HepG2 (cell line): ENCODE measurements around the gene PROX1. TPM values are rescaled to one million over a fixed set of nuclear protein-coding genes. Genes with fewer than 3 reads are reported as not detected.

ENCODE experiments used
- ATAC-seq: fragments of 200-7000 bp; cut with Tn5 transposase; 3 replicates; pipeline ENCODE4 v1.9.1; 2020; ENCODE audit warnings: mild to moderate bottlenecking, moderate library complexity
- BruUV-seq: library from RNA; stranded (reverse); fragments of 400-500 nt; replicated peaks from 2 replicates; lab custom pipeline; 2021; lab: Mats Ljungman, UMichigan
- CTCF ChIA-PET: fragments of 300-600 bp; formaldehyde crosslinking; extraction: SDS; loops from one replicate; lab custom pipeline; 2021; ENCODE audit warnings: low total read pairs, inconsistent platforms, low intra/inter-chr PET ratio; lab: Yijun Ruan, JAX
- POLR2A ChIA-PET: fragments of 350-600 bp; sonication (Branson Sonifier 250); formaldehyde crosslinking; loops from one replicate; lab custom pipeline; 2020; ENCODE audit warnings: antibody characterized with exemption, inconsistent platforms; lab: Yijun Ruan, JAX
- DNase-seq: peaks from one replicate; pipeline ENCODE4 v3.0.0-alpha.2; 2015; ENCODE audit warnings: low spot score
- FAIRE-seq: peaks from 3 replicates; lab custom pipeline; 2011; peaks lifted over from hg19 to GRCh38; lab: Jason Lieb, UNC
- H2AFZ ChIP-seq: one replicate; pipeline ENCODE4 v1.6.1; 2011; ENCODE audit warnings: low read length, inconsistent platforms
- H3K27ac ChIP-seq: fragments of 300-600 bp; 3 replicates; pipeline ENCODE4 v1.8.0; 2011; ENCODE audit warnings: mixed run types, mild to moderate bottlenecking, mixed read lengths, low read length, inconsistent platforms; ENCODE audit not compliant: insufficient read depth; ENCODE audit errors: extremely low read length
- H3K27me3 ChIP-seq, 2 experiments: fragments of 200-600 bp in 1 of 2; 2 replicates in 1 of 2; 3 replicates in 1 of 2; pipeline versions ENCODE4 v1.6.0 to v1.8.0; 2011; ENCODE audit warnings: low read length in 2 of 2, mild to moderate bottlenecking in 2 of 2, moderate library complexity in 2 of 2, inconsistent platforms in 1 of 2; ENCODE audit not compliant: insufficient read depth in 2 of 2, control insufficient read depth in 1 of 2
- H3K36me3 ChIP-seq, 2 experiments: fragments of 200-600 bp in 1 of 2; replicated peaks in 1 of 2; 2 replicates in 1 of 2; 3 replicates in 1 of 2; pipeline versions ENCODE4 v1.5.1 to v1.8.0; 2011; ENCODE audit warnings: low read length in 2 of 2, inconsistent platforms in 1 of 2; ENCODE audit not compliant: insufficient read depth in 2 of 2, control insufficient read depth in 1 of 2
- H3K4me1 ChIP-seq: 2 replicates; pipeline ENCODE4 v1.5.1; 2012; ENCODE audit warnings: low read length, inconsistent platforms; ENCODE audit not compliant: insufficient read depth
- H3K4me2 ChIP-seq: 2 replicates; pipeline ENCODE4 v1.6.0; 2011; ENCODE audit warnings: low read depth, low read length, inconsistent platforms
- H3K4me3 ChIP-seq, 3 experiments: fragments of 200-600 bp in 1 of 3; sonication (generic), shearing (Covaris generic) in 1 of 3; replicated peaks in 1 of 3; 2 replicates each; pipeline ENCODE4 v1.5.1; 2011 to 2016; ENCODE audit warnings: low read length in 3 of 3, inconsistent platforms in 2 of 3, low read depth in 2 of 3, mild to moderate bottlenecking in 2 of 3, control low read depth in 1 of 3, mixed read lengths in 1 of 3; ENCODE audit not compliant: insufficient read depth in 1 of 3
- H3K79me2 ChIP-seq: one replicate; pipeline ENCODE4 v1.6.1; 2011; ENCODE audit warnings: low read length, inconsistent platforms; ENCODE audit not compliant: insufficient read depth
- H3K9ac ChIP-seq: 2 replicates; pipeline ENCODE4 v1.6.0; 2011; ENCODE audit warnings: mild to moderate bottlenecking, low read depth, low read length, inconsistent platforms; ENCODE audit not compliant: insufficient read depth
- H3K9me3 ChIP-seq: 2 replicates; pipeline ENCODE4 v1.5.1; 2012; ENCODE audit warnings: mild to moderate bottlenecking, low read length
- H4K20me1 ChIP-seq: 2 replicates; pipeline ENCODE4 v1.6.0; 2011; ENCODE audit warnings: inconsistent platforms, mild to moderate bottlenecking, low read length, moderate library complexity; ENCODE audit not compliant: insufficient read depth
- JUN ChIP-seq: sonication (generic); formaldehyde crosslinking; IDR thresholded peaks from 2 replicates; pipeline ENCODE4 v1.4.0; 2020; ENCODE audit warnings: mild to moderate bottlenecking, missing genetic modification reagents
- MED13 ChIP-seq: sonication (generic); formaldehyde crosslinking; IDR thresholded peaks from 2 replicates; pipeline ENCODE4 v1.5.0; 2020; ENCODE audit warnings: missing genetic modification reagents
- MEIS2 ChIP-seq: sonication (generic); formaldehyde crosslinking; IDR thresholded peaks from 2 replicates; pipeline ENCODE4 v1.9.0; 2021; ENCODE audit warnings: mild to moderate bottlenecking, missing genetic modification reagents
- NR2F2 ChIP-seq: IDR thresholded peaks from 2 replicates; pipeline ENCODE4 v1.6.1; 2012; ENCODE audit warnings: low read depth, inconsistent platforms, borderline replicate concordance
- POGZ ChIP-seq: sonication (generic); formaldehyde crosslinking; IDR thresholded peaks from 2 replicates; pipeline ENCODE4 v1.4.0; 2020; ENCODE audit warnings: mild to moderate bottlenecking, missing genetic modification reagents
- SP2 ChIP-seq: sonication (generic); formaldehyde crosslinking; IDR thresholded peaks from 2 replicates; pipeline ENCODE4 v1.5.1; 2020; ENCODE audit warnings: mild to moderate bottlenecking, missing genetic modification reagents
- STAG1 ChIP-seq: sonication (generic); formaldehyde crosslinking; IDR thresholded peaks from 2 replicates; pipeline ENCODE4 v1.4.0; 2020; ENCODE audit warnings: missing genetic modification reagents
- ZNF225 ChIP-seq: sonication (generic); formaldehyde crosslinking; IDR thresholded peaks from 2 replicates; pipeline ENCODE4 v1.4.0; 2020; ENCODE audit warnings: mild to moderate bottlenecking, missing genetic modification reagents
- ZNF331 ChIP-seq: sonication (generic); formaldehyde crosslinking; IDR thresholded peaks from 2 replicates; pipeline ENCODE4 v1.4.0; 2020; ENCODE audit warnings: missing genetic modification reagents
- ZNF816 ChIP-seq: sonication (generic); formaldehyde crosslinking; IDR thresholded peaks from 2 replicates; pipeline ENCODE4 v1.8.0; 2022; ENCODE audit warnings: missing genetic modification reagents, mild to moderate bottlenecking, borderline replicate concordance
- WGBS: methylation state at CpG from one replicate; pipeline ENCODE4 v1.1.6; 2017; ENCODE audit warnings: low lambda C conversion rate; 5-methylcytosine and 5-hydroxymethylcytosine counted together
- in situ Hi-C: cut with HindIII; loops from 2 replicates; pipeline ENCODE4 v1.10.0; 2017; ENCODE audit warnings: low pct_unique_long_range_greater_than_20kb; ENCODE audit not compliant: extremely low pct_ligation_motif_present
- intact Hi-C: fragments of 100-400 bp; cut with micrococcal nuclease; formaldehyde crosslinking; loops from one replicate; pipeline ENCODE4 v1.10.0; 2022; ENCODE audit not compliant: unreplicated experiment
- polyA plus RNA-seq, 8 experiments: library from polyadenylated mRNA; depleted of rRNA in 3 of 8; stranded (reverse) in 7 of 8; unstranded in 1 of 8; fragments of >200 nt; fragmentation: Illumina TruSeq in 4 of 8; extraction: Trizol in 4 of 8; gene quantifications; 2 replicates each; pipeline versions ENCODE4 v1.2.1 to v1.2.3, GENCODE V29; 2011 to 2016; ENCODE audit warnings: low read depth in 4 of 8, missing spikeins in 1 of 8, mixed read lengths in 1 of 8; ENCODE audit not compliant: insufficient read depth in 1 of 8
- total RNA-seq, 5 experiments: library from RNA; depleted of rRNA; stranded (reverse); fragments of >200 nt; fragmentation: Illumina TruSeq; extraction: Trizol; gene quantifications; 2 replicates each; pipeline ENCODE4 v1.2.3, GENCODE V29; 2016; ENCODE audit warnings: low read depth in 1 of 5
- TF ChIP-seq, protein P1 (sequence below): sonication (generic); formaldehyde crosslinking; IDR thresholded peaks from 2 replicates; pipeline ENCODE4 v1.8.1; 2023; ENCODE audit warnings: mild to moderate bottlenecking, missing genetic modification reagents
- TF ChIP-seq, protein P2 (sequence below): sonication (generic); formaldehyde crosslinking; IDR thresholded peaks from 2 replicates; pipeline ENCODE4 v1.4.0; 2020; ENCODE audit warnings: missing genetic modification reagents, borderline replicate concordance
- TF ChIP-seq, protein P3 (sequence below): sonication (generic); formaldehyde crosslinking; IDR thresholded peaks from 2 replicates; pipeline ENCODE4 v1.5.0; 2020; ENCODE audit warnings: missing genetic modification reagents
- TF ChIP-seq, protein P4 (sequence below): IDR thresholded peaks from 2 replicates; pipeline ENCODE4 v1.4.0; 2020; ENCODE audit warnings: mild to moderate bottlenecking, missing genetic modification reagents

PROX1 gene
- total and polyA plus RNA-seq, 2 of the 13 experiments (the other 11 are each of a cell fraction or from before 2014, with no cell fraction given) = 12.3 to 30.2 TPM

DNA sequence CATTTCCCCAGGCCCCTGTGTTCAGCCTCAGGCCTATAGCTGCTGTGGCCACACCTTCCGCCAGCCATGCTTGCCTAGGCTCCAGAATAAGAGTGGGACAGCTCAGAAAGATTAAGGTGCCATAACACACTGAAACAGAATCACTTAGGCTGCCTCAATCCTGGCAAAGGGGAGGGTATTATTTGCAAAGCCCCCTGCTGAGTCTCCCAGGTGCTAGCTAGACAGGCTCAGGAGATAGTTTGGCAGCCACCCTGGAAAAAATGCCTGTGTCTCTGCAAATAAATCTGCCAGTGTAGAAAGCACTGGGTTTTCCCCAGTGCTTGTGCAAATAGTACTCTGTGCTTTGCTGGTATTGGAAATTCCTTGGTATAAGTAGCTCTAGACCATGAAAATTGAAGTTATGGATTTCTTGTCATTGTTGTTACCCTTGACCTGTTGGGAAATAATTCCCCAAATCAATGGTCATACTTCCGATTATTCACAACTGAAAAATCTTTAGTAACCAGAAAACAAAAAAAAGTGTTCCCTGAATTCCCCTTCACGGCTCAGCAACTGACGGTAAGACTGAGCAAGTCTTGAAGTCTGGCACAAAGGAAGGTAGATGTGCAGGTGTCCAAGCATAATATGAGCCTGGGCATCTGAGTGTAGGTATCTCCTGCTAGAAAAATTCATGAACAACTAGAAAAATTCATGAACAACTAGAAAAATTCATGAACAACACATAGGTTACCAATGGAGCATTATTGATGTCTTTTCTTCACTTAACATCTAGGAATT is 56.9 kb downstream of the PROX1 start:
- Histone ChIP-seq H3K9me3 (peaks cover 6% of the 10 kb centered on the region; the same call in 1 of the 2 replicates), H4K20me1 (no peaks in the 10 kb centered on the region), H3K4me2 (peak overlapping the region; percentile 41; the same call in 1 of the 2 replicates), H3K79me2 (no peaks in the 10 kb centered on the region), H3K4me1 (peaks cover 79% of the 10 kb centered on the region), H3K36me3 (no peaks in the 10 kb centered on the region), H3K4me3 (no peak overlapping the region; a peak in 1 of 6 replicates), H2AFZ (no peak overlapping the region), H3K27ac (peak overlapping the region; percentile 79), H3K9ac (peak overlapping the region; percentile 17; the same call in 1 of the 2 replicates), H3K27me3 (no peaks in the 10 kb centered on the region; a peak in 1 of 5 replicates)
- ChIA-PET CTCF (no interaction called here), POLR2A (interaction anchor here (0.9 to 7.2 kb wide), 9 partner anchors 16 to 673 kb away, joined by 3 to 78 read pairs (median 6); partner anchors contain the start of gene PROX1)
- no peak for FAIRE-seq
- peak; percentile 91 for ATAC-seq
- no TSS peak for BruUV-seq
- intact Hi-C loops (no loop called here), in situ Hi-C loops (no loop called here)
- 58% methylated on average over 4 of the region's 4 CpGs for WGBS
- DNase-seq = peak; percentile 81
- TF ChIP-seq MED13 (CRISPR knock-in tag) = 0 out of 2 replicates have a peak, but pooled peaks have one; percentile 41
- TF ChIP-seq MEIS2 (CRISPR knock-in tag) = 0 out of 2 replicates have a peak, but pooled peaks have one; percentile 59
- TF ChIP-seq SP2 (CRISPR knock-in tag) = no peak
- TF ChIP-seq ZNF816 (CRISPR knock-in tag) = no peak
- TF ChIP-seq, protein P1, sequence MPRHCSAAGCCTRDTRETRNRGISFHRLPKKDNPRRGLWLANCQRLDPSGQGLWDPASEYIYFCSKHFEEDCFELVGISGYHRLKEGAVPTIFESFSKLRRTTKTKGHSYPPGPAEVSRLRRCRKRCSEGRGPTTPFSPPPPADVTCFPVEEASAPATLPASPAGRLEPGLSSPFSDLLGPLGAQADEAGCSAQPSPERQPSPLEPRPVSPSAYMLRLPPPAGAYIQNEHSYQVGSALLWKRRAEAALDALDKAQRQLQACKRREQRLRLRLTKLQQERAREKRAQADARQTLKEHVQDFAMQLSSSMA = no peak
- TF ChIP-seq, protein P2, sequence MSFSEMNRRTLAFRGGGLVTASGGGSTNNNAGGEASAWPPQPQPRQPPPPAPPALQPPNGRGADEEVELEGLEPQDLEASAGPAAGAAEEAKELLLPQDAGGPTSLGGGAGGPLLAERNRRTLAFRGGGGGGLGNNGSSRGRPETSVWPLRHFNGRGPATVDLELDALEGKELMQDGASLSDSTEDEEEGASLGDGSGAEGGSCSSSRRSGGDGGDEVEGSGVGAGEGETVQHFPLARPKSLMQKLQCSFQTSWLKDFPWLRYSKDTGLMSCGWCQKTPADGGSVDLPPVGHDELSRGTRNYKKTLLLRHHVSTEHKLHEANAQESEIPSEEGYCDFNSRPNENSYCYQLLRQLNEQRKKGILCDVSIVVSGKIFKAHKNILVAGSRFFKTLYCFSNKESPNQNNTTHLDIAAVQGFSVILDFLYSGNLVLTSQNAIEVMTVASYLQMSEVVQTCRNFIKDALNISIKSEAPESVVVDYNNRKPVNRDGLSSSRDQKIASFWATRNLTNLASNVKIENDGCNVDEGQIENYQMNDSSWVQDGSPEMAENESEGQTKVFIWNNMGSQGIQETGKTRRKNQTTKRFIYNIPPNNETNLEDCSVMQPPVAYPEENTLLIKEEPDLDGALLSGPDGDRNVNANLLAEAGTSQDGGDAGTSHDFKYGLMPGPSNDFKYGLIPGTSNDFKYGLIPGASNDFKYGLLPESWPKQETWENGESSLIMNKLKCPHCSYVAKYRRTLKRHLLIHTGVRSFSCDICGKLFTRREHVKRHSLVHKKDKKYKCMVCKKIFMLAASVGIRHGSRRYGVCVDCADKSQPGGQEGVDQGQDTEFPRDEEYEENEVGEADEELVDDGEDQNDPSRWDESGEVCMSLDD = no peak
- peak; percentile 82 for TF ChIP-seq NR2F2
- peak; percentile 71 for TF ChIP-seq POGZ (CRISPR knock-in tag)
- peak; percentile 83 for TF ChIP-seq ZNF331 (CRISPR knock-in tag)
- no peak for TF ChIP-seq JUN (CRISPR knock-in tag)
- TF ChIP-seq, protein P3, sequence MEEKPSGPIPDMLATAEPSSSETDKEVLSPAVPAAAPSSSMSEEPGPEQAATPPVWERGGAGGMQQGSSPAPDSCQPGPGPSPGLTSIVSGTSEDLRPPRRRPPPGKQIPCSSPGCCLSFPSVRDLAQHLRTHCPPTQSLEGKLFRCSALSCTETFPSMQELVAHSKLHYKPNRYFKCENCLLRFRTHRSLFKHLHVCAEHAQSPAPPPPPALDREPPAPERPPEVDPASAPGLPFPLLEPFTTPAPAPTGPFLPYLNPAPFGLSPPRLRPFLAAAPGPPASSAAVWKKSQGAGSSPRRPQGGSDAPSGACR (CRISPR knock-in tag) = 0 out of 2 replicates have a peak, but pooled peaks have one; percentile 53
- TF ChIP-seq ZNF225 (CRISPR knock-in tag) = no peak
- TF ChIP-seq, protein P4, sequence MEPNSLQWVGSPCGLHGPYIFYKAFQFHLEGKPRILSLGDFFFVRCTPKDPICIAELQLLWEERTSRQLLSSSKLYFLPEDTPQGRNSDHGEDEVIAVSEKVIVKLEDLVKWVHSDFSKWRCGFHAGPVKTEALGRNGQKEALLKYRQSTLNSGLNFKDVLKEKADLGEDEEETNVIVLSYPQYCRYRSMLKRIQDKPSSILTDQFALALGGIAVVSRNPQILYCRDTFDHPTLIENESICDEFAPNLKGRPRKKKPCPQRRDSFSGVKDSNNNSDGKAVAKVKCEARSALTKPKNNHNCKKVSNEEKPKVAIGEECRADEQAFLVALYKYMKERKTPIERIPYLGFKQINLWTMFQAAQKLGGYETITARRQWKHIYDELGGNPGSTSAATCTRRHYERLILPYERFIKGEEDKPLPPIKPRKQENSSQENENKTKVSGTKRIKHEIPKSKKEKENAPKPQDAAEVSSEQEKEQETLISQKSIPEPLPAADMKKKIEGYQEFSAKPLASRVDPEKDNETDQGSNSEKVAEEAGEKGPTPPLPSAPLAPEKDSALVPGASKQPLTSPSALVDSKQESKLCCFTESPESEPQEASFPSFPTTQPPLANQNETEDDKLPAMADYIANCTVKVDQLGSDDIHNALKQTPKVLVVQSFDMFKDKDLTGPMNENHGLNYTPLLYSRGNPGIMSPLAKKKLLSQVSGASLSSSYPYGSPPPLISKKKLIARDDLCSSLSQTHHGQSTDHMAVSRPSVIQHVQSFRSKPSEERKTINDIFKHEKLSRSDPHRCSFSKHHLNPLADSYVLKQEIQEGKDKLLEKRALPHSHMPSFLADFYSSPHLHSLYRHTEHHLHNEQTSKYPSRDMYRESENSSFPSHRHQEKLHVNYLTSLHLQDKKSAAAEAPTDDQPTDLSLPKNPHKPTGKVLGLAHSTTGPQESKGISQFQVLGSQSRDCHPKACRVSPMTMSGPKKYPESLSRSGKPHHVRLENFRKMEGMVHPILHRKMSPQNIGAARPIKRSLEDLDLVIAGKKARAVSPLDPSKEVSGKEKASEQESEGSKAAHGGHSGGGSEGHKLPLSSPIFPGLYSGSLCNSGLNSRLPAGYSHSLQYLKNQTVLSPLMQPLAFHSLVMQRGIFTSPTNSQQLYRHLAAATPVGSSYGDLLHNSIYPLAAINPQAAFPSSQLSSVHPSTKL = peak; percentile 93
- peak; percentile 3; the same call in 1 of the 2 replicates for TF ChIP-seq STAG1
